ENCODE measurements around the gene GART. TPM values are rescaled to one million over a fixed set of nuclear protein-coding genes. Genes with fewer than 3 reads are reported as not detected.

The GART gene
- total and polyA plus RNA-seq, 2 experiments from 2014 or later, result 54.6 to 61.8 TPM

GRCh38 chr21:33481314-33481943 is 60.5 kb downstream of the GART start:
- Histone ChIP-seq H3K9me3 (ENCODE audit: low read depth) (no peaks in the 10 kb centered on the region), H3K27ac (no peak overlapping the region), H3F3A (ENCODE audit: insufficient read depth) (0 out of 2 replicates have a peak, but pooled peaks cover 4% of the 10 kb centered on the region), H3K4me2 (ENCODE audit: unreplicated experiment) (peak overlapping the region; percentile 97), H3K4me1 (ENCODE audit: insufficient read depth) (no peaks in the 10 kb centered on the region), H3K79me2 (ENCODE audit: insufficient read depth) (peaks cover 23% of the 10 kb centered on the region), H3K9me2 (ENCODE audit: insufficient read depth) (no peaks in the 10 kb centered on the region), H3K36me3 (ENCODE audit: low read depth) (no peaks in the 10 kb centered on the region), H3K4me3 (no peak overlapping the region), H3K9ac (no peak overlapping the region), H2AFZ (no peak overlapping the region), H3K27me3 (replicated peaks; ENCODE audit: insufficient read depth) (no peaks in the 10 kb centered on the region), H4K20me1 (ENCODE audit: insufficient read depth) (no peaks in the 10 kb centered on the region)
- no peak for TF ChIP-seq EZH2phosphoT487 (IDR thresholded peaks at IDR 0.05; ENCODE audit: insufficient read depth, low read depth)
- TF ChIP-seq EZH2 (IDR thresholded peaks at IDR 0.05; ENCODE audit: insufficient read depth, poor library complexity, severe bottlenecking), result no peak
- WGBS, 2 experiments (ENCODE audit: low coverage in 1 of 2, low lambda C conversion rate in 2 of 2, missing lambda C conversion rate in 2 of 2), result 78% methylated on average over 9 of the region's 9 CpGs
- peak; percentile 16 for DNase-seq
- in situ Hi-C loops (cut with MboI), result no loop called here

- peak overlapping the region; percentile 97 for H3K4me2 ChIP-seq (ENCODE audit: unreplicated experiment)
- peak overlapping the region; percentile 84 for H3K4me3 ChIP-seq
- H3K9me3 ChIP-seq (ENCODE audit: low read depth), result no peaks in the 10 kb centered on the region
- peak overlapping the region; percentile 95 for H2AFZ ChIP-seq
- H3K4me1 ChIP-seq (ENCODE audit: insufficient read depth), result no peaks in the 10 kb centered on the region
- H3K79me2 ChIP-seq (ENCODE audit: insufficient read depth), result peaks cover 32% of the 10 kb centered on the region
- no peaks in the 10 kb centered on the region for H4K20me1 ChIP-seq (ENCODE audit: insufficient read depth)
- TF ChIP-seq EZH2 (IDR thresholded peaks at IDR 0.05; ENCODE audit: insufficient read depth, poor library complexity, severe bottlenecking), result no peak
- no peak for TF ChIP-seq EZH2phosphoT487 (IDR thresholded peaks at IDR 0.05; ENCODE audit: insufficient read depth, low read depth)
- no peak for DNase-seq
- no peaks in the 10 kb centered on the region for H3K27me3 ChIP-seq (replicated peaks; ENCODE audit: insufficient read depth)
- peak overlapping the region; percentile 95 for H3K9ac ChIP-seq
- 0 out of 2 replicates have a peak, but pooled peaks cover 4% of the 10 kb centered on the region for H3F3A ChIP-seq (ENCODE audit: insufficient read depth)
- H3K27ac ChIP-seq, result peak overlapping the region; percentile 95
- H3K36me3 ChIP-seq (ENCODE audit: low read depth), result no peaks in the 10 kb centered on the region
- no peaks in the 10 kb centered on the region for H3K9me2 ChIP-seq (ENCODE audit: insufficient read depth)
- in situ Hi-C loops (cut with MboI), result no loop called here
- WGBS, 2 experiments (ENCODE audit: low coverage in 1 of 2, low lambda C conversion rate in 2 of 2, missing lambda C conversion rate in 2 of 2), result 33 to 34% methylated on average over 17 of the region's 17 CpGs
Measured at GRCh38 chr21:33480481-33481103, 61.3 kb downstream of the GART start.

GRCh38 chr21:33479679-33480480 is 62.0 kb downstream of the GART start, which contains the start of gene TMEM50B:
Gene TMEM50B, minus strand, starts transcription at chr21:33479974. Its CDS starts 11,089 bp downstream, at chr21:33468885.
- Histone ChIP-seq H3K4me2 (ENCODE audit: unreplicated experiment) (peak within 1 kb of the TSS; percentile 97), H3K27ac (peak within 1 kb of the TSS; percentile 95), H3K4me3 (peak within 1 kb of the TSS; percentile 90), H2AFZ (peak within 1 kb of the TSS; percentile 95), H3K9me3 (ENCODE audit: low read depth) (no peaks in the 10 kb centered on the region), H4K20me1 (ENCODE audit: insufficient read depth) (no peaks in the 10 kb centered on the region), H3K27me3 (replicated peaks; ENCODE audit: insufficient read depth) (no peaks in the 10 kb centered on the region), H3K79me2 (ENCODE audit: insufficient read depth) (peaks cover 39% of the 10 kb centered on the region), H3K4me1 (ENCODE audit: insufficient read depth) (no peaks in the 10 kb centered on the region), H3K9ac (peak within 1 kb of the TSS; percentile 95), H3K36me3 (ENCODE audit: low read depth) (no peaks in the 10 kb centered on the region), H3K9me2 (ENCODE audit: insufficient read depth) (no peaks in the 10 kb centered on the region), H3F3A (ENCODE audit: insufficient read depth) (0 out of 2 replicates have a peak, but pooled peaks cover 4% of the 10 kb centered on the region)
- peak; percentile 99 for DNase-seq
- no peak for TF ChIP-seq EZH2phosphoT487 (IDR thresholded peaks at IDR 0.05; ENCODE audit: insufficient read depth, low read depth)
- WGBS, 2 experiments (ENCODE audit: low coverage in 1 of 2, low lambda C conversion rate in 2 of 2, missing lambda C conversion rate in 2 of 2), result 1% methylated on average over 46 to 56 of the region's 93 CpGs
- in situ Hi-C loops (cut with MboI), result no loop called here

GRCh38 chr21:33478935-33479678 is 62.8 kb downstream of the GART start:
- Histone ChIP-seq H3K9me3 (ENCODE audit: low read depth) (no peaks in the 10 kb centered on the region), H3K4me1 (ENCODE audit: insufficient read depth) (no peaks in the 10 kb centered on the region), H4K20me1 (ENCODE audit: insufficient read depth) (no peaks in the 10 kb centered on the region), H3K4me2 (ENCODE audit: unreplicated experiment) (peak overlapping the region; percentile 85), H3K4me3 (peak overlapping the region; percentile 90), H3K79me2 (ENCODE audit: insufficient read depth) (peaks cover 45% of the 10 kb centered on the region), H3K27me3 (replicated peaks; ENCODE audit: insufficient read depth) (no peaks in the 10 kb centered on the region), H3K9me2 (ENCODE audit: insufficient read depth) (no peaks in the 10 kb centered on the region), H3F3A (ENCODE audit: insufficient read depth) (0 out of 2 replicates have a peak, but pooled peaks cover 4% of the 10 kb centered on the region), H3K9ac (peak overlapping the region; percentile 95), H3K36me3 (ENCODE audit: low read depth) (no peaks in the 10 kb centered on the region), H2AFZ (peak overlapping the region; percentile 82), H3K27ac (peak overlapping the region; percentile 95)
- TF ChIP-seq EZH2 (IDR thresholded peaks at IDR 0.05; ENCODE audit: insufficient read depth, poor library complexity, severe bottlenecking) (no peak), EZH2phosphoT487 (IDR thresholded peaks at IDR 0.05; ENCODE audit: insufficient read depth, low read depth) (no peak)
- 0% methylated on average over 46 to 53 of the region's 68 CpGs for WGBS, 2 experiments (ENCODE audit: low coverage in 1 of 2, low lambda C conversion rate in 2 of 2, missing lambda C conversion rate in 2 of 2)
- peak; percentile 75 for DNase-seq
- in situ Hi-C loops (cut with MboI), result no loop called here

All from GM23248 (cell line).